ENCODE measurements around the gene ITGA7. TPM values are rescaled to one million over a fixed set of nuclear protein-coding genes. Genes with fewer than 3 reads are reported as not detected.

ITGA7 gene
- polyA plus RNA-seq, 1 of the 3 experiments (the other 2 are of a cell fraction) = 19.7 TPM

GRCh38 chr12:55675666-55676065 is 32.0 kb downstream of the ITGA7 start:
- Histone ChIP-seq H3K36me3 (replicated peaks in 1 of 2; ENCODE audit: control insufficient read depth in 1 of 2, insufficient read depth in 2 of 2, low read length in 1 of 2) (no peaks in the 10 kb centered on the region), H3K9ac (no peak overlapping the region), H3F3A (replicated peaks; ENCODE audit: insufficient read depth) (peaks cover 4% of the 10 kb centered on the region), H4K20me1 (ENCODE audit: insufficient read depth) (no peaks in the 10 kb centered on the region), H3K79me2 (ENCODE audit: insufficient read depth) (no peaks in the 10 kb centered on the region), H2AFZ (ENCODE audit: low read depth) (no peak overlapping the region), H3K4me2 (no peak overlapping the region), H3K27me3 (ENCODE audit: insufficient read depth) (peaks cover 57% of the 10 kb centered on the region), H3K27ac (ENCODE audit: low read depth in 2 of 2, low read length in 1 of 2) (no peak overlapping the region), H3K9me2 (no peaks in the 10 kb centered on the region), H3K4me3 (ENCODE audit: low read depth in 2 of 2, low read length in 1 of 2) (no peak overlapping the region), H3K9me3 (no peaks in the 10 kb centered on the region), H3K4me1 (ENCODE audit: control insufficient read depth in 1 of 2, insufficient read depth in 2 of 2, low read depth in 1 of 2, low read length in 1 of 2) (no peaks in the 10 kb centered on the region)
- ChIA-PET POLR2A (no interaction called here), CTCF (interaction anchor here (0.7 to 1.1 kb wide), 3 partner anchors 19 to 49 kb away, joined by 3 read pairs; no protein-coding TSS in a partner anchor)
- no peak for TF ChIP-seq RCOR1 (IDR thresholded peaks at IDR 0.05; ENCODE audit: low read length)
- no peak for TF ChIP-seq IRF3 (IDR thresholded peaks at IDR 0.05; ENCODE audit: low read depth, low read length)
- TF ChIP-seq CTCF (IDR thresholded peaks at IDR 0.05) = no peak
- TF ChIP-seq NFIC (IDR thresholded peaks at IDR 0.05; ENCODE audit: borderline replicate concordance) = no peak
- TF ChIP-seq USF2 (IDR thresholded peaks at IDR 0.05; ENCODE audit: borderline replicate concordance, low read depth, low read length) = no peak
- no peak for TF ChIP-seq PBX3 (IDR thresholded peaks at IDR 0.05)
- TF ChIP-seq EP300 (IDR thresholded peaks at IDR 0.05; ENCODE audit: borderline replicate concordance in 1 of 2, low read depth in 1 of 2, low read length in 1 of 2) = no peak
- no peak for TF ChIP-seq SMC3 (IDR thresholded peaks at IDR 0.05; ENCODE audit: low read depth, low read length)
- no peak for TF ChIP-seq JUND (IDR thresholded peaks at IDR 0.05)
- TF ChIP-seq GATA2 (CRISPR knock-in tag; IDR thresholded peaks at IDR 0.05) = no peak
- no peak for TF ChIP-seq GABPA (IDR thresholded peaks at IDR 0.05; ENCODE audit: low read depth)
- 32% methylated on average over 8 of the region's 8 CpGs for WGBS (ENCODE audit: low lambda C conversion rate)
- no peak for DNase-seq

- H3K79me2 ChIP-seq (ENCODE audit: insufficient read depth) = no peaks in the 10 kb centered on the region
- CTCF ChIA-PET = interaction anchor here (1.6 kb wide), 1 partner anchor 17 kb away, joined by 6 read pairs; no protein-coding TSS in a partner anchor
- no peaks in the 10 kb centered on the region for H4K20me1 ChIP-seq (ENCODE audit: insufficient read depth)
- H3K9ac ChIP-seq = no peak overlapping the region
- POLR2A ChIA-PET = no interaction called here
- DNase-seq = no peak
- no peak overlapping the region for H3K27ac ChIP-seq (ENCODE audit: low read depth in 2 of 2, low read length in 1 of 2)
- H3F3A ChIP-seq (replicated peaks; ENCODE audit: insufficient read depth) = no peaks in the 10 kb centered on the region
- H3K4me3 ChIP-seq (ENCODE audit: low read depth in 2 of 2, low read length in 1 of 2) = no peak overlapping the region
- TF ChIP-seq SMC3 (IDR thresholded peaks at IDR 0.05; ENCODE audit: low read depth, low read length) (no peak), FOXJ3 (CRISPR knock-in tag; IDR thresholded peaks at IDR 0.05) (no peak), NFIC (IDR thresholded peaks at IDR 0.05; ENCODE audit: borderline replicate concordance) (no peak), EZH2phosphoT487 (IDR thresholded peaks at IDR 0.05; ENCODE audit: borderline replicate concordance, low read depth) (no peak), EP300 (IDR thresholded peaks at IDR 0.05; ENCODE audit: borderline replicate concordance in 1 of 2, low read depth in 1 of 2, low read length in 1 of 2) (no peak), ELF1 (IDR thresholded peaks at IDR 0.05) (no peak), TEAD4 (IDR thresholded peaks at IDR 0.05; ENCODE audit: borderline replicate concordance, insufficient read depth) (no peak), YY1 (IDR thresholded peaks at IDR 0.05; ENCODE audit: low read depth) (no peak), FOXM1 (IDR thresholded peaks at IDR 0.05; ENCODE audit: low read depth) (no peak), TAF1 (IDR thresholded peaks at IDR 0.05; ENCODE audit: borderline replicate concordance, low read depth, low read length) (no peak), CTCF (IDR thresholded peaks at IDR 0.05) (no peak)
- H3K9me3 ChIP-seq = no peaks in the 10 kb centered on the region
- no peaks in the 10 kb centered on the region for H3K4me1 ChIP-seq (ENCODE audit: control insufficient read depth in 1 of 2, insufficient read depth in 2 of 2, low read depth in 1 of 2, low read length in 1 of 2)
- H3K9me2 ChIP-seq = no peaks in the 10 kb centered on the region
- H3K27me3 ChIP-seq (ENCODE audit: insufficient read depth) = peaks cover 39% of the 10 kb centered on the region; the same call in 1 of the 2 replicates
- H3K36me3 ChIP-seq (replicated peaks in 1 of 2; ENCODE audit: control insufficient read depth in 1 of 2, insufficient read depth in 2 of 2, low read length in 1 of 2) = no peaks in the 10 kb centered on the region
- no peak overlapping the region for H3K4me2 ChIP-seq
- no peak overlapping the region for H2AFZ ChIP-seq (ENCODE audit: low read depth)
Measured at GRCh38 chr12:55673638-55674037, 34.1 kb downstream of the ITGA7 start.

All from SK-N-SH (cell line).